ENCODE data around the gene IPO4.
A peak's percentile ranks its signal among the peaks of the same experiment; 100 is the strongest.

The IPO4 gene

GRCh38 chr14:24146978-24147760 is 41.4 kb downstream of the IPO4 start, which contains the start of gene RNF31 (continued):
- TF ChIP-seq ZNF76 (tag by site-specific recombination; IDR thresholded peaks at IDR 0.05; ENCODE audit: borderline replicate concordance, low read depth), result no peak
- TF ChIP-seq ZNF48 (tag by site-specific recombination; IDR thresholded peaks at IDR 0.05), result no peak
- no peak for TF ChIP-seq HOXD13 (CRISPR knock-in tag; IDR thresholded peaks at IDR 0.05; ENCODE audit: borderline replicate concordance)
- TF ChIP-seq ZNF121 (tag by site-specific recombination; IDR thresholded peaks at IDR 0.05), result no peak
- TF ChIP-seq ZNF548 (tag by site-specific recombination; IDR thresholded peaks at IDR 0.05), result no peak
- TF ChIP-seq ZFP3 (tag by site-specific recombination; IDR thresholded peaks at IDR 0.05; ENCODE audit: low read depth), result no peak
- TF ChIP-seq KLF8 (tag by site-specific recombination; IDR thresholded peaks at IDR 0.05), result peak; percentile 69; the same call in 1 of the 2 replicates
- TF ChIP-seq ZNF184 (tag by site-specific recombination; IDR thresholded peaks at IDR 0.05), result no peak
- no peak for TF ChIP-seq ZNF530 (tag by site-specific recombination; IDR thresholded peaks at IDR 0.05; ENCODE audit: low read depth)
- no peak for TF ChIP-seq ZNF175 (tag by site-specific recombination; IDR thresholded peaks at IDR 0.05)
- TF ChIP-seq EGR2 (tag by site-specific recombination; IDR thresholded peaks at IDR 0.05; ENCODE audit: low read depth), result no peak
- no peak for TF ChIP-seq ZNF211 (tag by site-specific recombination; IDR thresholded peaks at IDR 0.05; ENCODE audit: low read depth)
- peak; percentile 86 for TF ChIP-seq SP2 (tag by site-specific recombination; IDR thresholded peaks at IDR 0.05)
- TF ChIP-seq ZNF292 (tag by site-specific recombination; IDR thresholded peaks at IDR 0.05; ENCODE audit: borderline replicate concordance, low read depth), result no peak
- no peak for TF ChIP-seq ZNF398 (tag by site-specific recombination; IDR thresholded peaks at IDR 0.05)
- no peak for TF ChIP-seq ZNF623 (tag by site-specific recombination; IDR thresholded peaks at IDR 0.05)
- TF ChIP-seq OSR2 (tag by site-specific recombination; IDR thresholded peaks at IDR 0.05), result no peak
- peak; percentile 93 for TF ChIP-seq KLF10 (tag by site-specific recombination; IDR thresholded peaks at IDR 0.05)
- TF ChIP-seq, protein P1, sequence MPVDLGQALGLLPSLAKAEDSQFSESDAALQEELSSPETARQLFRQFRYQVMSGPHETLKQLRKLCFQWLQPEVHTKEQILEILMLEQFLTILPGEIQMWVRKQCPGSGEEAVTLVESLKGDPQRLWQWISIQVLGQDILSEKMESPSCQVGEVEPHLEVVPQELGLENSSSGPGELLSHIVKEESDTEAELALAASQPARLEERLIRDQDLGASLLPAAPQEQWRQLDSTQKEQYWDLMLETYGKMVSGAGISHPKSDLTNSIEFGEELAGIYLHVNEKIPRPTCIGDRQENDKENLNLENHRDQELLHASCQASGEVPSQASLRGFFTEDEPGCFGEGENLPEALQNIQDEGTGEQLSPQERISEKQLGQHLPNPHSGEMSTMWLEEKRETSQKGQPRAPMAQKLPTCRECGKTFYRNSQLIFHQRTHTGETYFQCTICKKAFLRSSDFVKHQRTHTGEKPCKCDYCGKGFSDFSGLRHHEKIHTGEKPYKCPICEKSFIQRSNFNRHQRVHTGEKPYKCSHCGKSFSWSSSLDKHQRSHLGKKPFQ (tag by site-specific recombination; IDR thresholded peaks at IDR 0.05), result no peak
- TF ChIP-seq ZNF473 (tag by site-specific recombination; IDR thresholded peaks at IDR 0.05), result no peak
- TF ChIP-seq ZNF513 (tag by site-specific recombination; IDR thresholded peaks at IDR 0.05), result peak; percentile 86
- no peak for TF ChIP-seq ZIC2 (tag by site-specific recombination; IDR thresholded peaks at IDR 0.05)
- TF ChIP-seq ZNF394 (tag by site-specific recombination; IDR thresholded peaks at IDR 0.05; ENCODE audit: borderline replicate concordance), result no peak
- TF ChIP-seq ZNF629 (tag by site-specific recombination; IDR thresholded peaks at IDR 0.05), result peak; percentile 35; the same call in 1 of the 2 replicates
- TF ChIP-seq, protein P2, sequence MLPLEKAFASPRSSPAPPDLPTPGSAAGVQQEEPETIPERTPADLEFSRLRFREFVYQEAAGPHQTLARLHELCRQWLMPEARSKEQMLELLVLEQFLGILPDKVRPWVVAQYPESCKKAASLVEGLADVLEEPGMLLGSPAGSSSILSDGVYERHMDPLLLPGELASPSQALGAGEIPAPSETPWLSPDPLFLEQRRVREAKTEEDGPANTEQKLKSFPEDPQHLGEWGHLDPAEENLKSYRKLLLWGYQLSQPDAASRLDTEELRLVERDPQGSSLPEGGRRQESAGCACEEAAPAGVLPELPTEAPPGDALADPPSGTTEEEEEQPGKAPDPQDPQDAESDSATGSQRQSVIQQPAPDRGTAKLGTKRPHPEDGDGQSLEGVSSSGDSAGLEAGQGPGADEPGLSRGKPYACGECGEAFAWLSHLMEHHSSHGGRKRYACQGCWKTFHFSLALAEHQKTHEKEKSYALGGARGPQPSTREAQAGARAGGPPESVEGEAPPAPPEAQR (tag by site-specific recombination; IDR thresholded peaks at IDR 0.05), result no peak
- no peak for TF ChIP-seq ZNF221 (tag by site-specific recombination; IDR thresholded peaks at IDR 0.05; ENCODE audit: borderline replicate concordance)
- no peak for TF ChIP-seq YY2 (tag by site-specific recombination; IDR thresholded peaks at IDR 0.05)
- TF ChIP-seq PRDM2 (tag by site-specific recombination; IDR thresholded peaks at IDR 0.05; ENCODE audit: borderline replicate concordance), result no peak
- no peak for TF ChIP-seq ZNF658 (tag by site-specific recombination; IDR thresholded peaks at IDR 0.05)
